Amniotic epithelial cell (primary cell): ENCODE measurements around the gene SNAP25.

Experiments used
- DNase-seq: peaks from one replicate; pipeline ENCODE4 v3.0.0-alpha.2; 2010; ENCODE audit warnings: low read depth

SNAP25 gene

GRCh38 chr20:10263385-10264165 lies 44.9 kb downstream of the SNAP25 start:
- peak; percentile 65 for DNase-seq

DNA sequence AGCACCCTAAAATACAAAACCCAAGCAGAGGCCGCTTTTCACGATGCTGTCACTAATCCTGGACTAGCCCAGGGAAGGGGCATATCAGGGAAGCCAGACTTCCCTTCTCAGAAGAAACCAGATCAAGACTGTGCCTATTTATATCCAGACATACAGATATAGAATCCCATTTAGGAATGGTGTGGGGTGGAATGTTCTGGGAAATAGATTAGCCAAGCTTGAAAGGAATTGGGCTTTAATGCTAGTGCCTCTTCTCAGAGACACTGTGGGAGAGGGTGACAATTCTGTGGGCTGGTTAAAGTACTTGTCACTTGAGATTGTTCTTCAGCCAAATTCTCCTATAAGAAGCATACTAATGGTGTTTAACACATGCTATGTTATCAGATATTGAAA lies 45.5 kb downstream of the SNAP25 start:
- no peak for DNase-seq

GRCh38 chr20:10268636-10269035 lies 50.0 kb downstream of the SNAP25 start:
- DNase-seq, result no peak

- no peak for DNase-seq
Observed at GRCh38 chr20:10270630-10271029, 52.0 kb downstream of the SNAP25 start.

DNA sequence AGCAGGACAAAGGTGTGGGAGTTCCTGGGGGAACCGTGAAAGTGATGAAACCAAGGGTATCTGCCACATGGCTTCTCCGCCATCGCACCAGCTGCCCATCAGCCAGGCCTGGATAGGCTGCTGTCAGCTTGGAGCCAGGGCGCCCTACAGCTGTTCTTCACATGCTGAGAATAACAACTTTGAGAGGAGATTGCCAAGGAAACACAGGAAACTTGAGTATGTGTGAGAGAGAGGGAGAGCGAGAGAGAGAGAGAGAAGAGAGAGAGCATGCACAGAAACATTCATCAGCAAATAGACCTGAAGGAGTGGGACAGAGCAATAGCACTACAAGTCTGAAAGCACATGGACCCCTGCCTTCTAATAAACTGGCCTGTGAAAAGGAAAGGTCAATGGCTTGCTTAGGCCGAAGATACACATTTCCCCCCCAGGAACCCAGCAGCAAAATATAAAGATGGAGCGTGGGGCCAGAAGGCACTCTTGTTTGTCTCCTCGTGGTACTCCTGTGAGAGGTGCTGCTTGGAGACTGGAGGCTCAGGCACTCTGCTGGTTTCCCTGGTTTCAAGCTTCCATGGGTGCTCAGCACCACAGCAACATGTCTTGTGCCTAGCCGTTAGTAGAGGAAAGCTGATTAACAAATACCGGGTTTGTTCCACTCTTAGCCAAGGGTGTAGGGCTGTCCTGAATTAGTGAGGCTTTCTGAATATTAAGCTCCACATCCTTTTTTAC lies 53.0 kb downstream of the SNAP25 start:
- no peak for DNase-seq

DNA sequence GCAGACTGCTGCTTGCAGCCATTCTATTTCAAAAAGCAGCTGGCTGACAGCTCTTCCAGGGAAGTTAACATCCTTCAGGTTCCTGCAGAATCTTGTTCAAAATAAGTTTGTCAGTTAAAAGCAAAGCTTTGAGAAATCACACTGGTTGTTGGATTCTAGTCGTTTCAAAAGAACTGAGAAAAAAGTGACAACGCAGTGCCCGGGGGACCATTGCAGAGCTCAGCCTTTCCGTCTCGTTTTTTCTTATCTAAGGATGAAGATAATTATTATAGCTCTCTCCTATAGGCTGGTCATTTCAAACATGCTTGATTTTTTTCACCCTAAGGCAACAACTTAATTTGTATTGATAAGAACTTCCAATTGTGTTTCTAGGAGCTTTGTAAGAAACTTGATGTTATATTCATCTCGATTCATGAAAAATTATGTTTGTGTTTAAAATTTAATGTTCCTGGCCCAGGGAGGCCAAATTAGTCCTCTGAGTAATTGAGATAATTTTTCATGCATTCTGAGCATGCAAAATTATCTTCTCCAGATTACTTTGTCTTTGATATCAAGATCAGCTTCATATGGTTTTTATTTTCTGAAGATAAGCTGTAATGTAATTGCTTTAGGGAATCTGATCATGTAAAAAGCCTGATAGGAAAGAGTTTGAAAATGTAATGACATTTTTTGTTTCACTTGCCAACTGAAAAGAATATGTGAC lies 58.4 kb downstream of the SNAP25 start:
- DNase-seq, result no peak

DNA sequence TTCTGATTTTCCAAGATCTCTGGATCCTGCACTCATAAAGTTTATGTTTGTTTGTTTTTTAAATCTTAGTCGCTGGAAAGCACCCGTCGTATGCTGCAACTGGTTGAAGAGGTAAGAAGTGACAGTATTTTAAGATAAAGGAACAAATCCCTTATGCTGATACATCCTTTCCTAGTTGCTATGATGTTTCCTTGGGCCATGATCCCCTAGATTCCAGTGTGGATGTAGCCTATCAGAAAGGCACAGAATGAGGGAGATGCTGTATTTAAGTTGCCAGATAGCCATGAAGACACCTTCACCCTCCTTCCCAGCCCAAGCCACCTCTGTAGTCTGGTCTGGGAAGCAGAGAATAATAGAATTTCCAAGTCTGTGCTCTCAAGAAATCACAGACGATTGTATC lies 59.0 kb downstream of the SNAP25 start:
- no peak for DNase-seq

GRCh38 chr20:10278412-10278811 lies 59.8 kb downstream of the SNAP25 start:
- DNase-seq, result no peak

- peak; percentile 60 for DNase-seq
Observed at GRCh38 chr20:10280018-10280908, 61.6 kb downstream of the SNAP25 start.

DNA sequence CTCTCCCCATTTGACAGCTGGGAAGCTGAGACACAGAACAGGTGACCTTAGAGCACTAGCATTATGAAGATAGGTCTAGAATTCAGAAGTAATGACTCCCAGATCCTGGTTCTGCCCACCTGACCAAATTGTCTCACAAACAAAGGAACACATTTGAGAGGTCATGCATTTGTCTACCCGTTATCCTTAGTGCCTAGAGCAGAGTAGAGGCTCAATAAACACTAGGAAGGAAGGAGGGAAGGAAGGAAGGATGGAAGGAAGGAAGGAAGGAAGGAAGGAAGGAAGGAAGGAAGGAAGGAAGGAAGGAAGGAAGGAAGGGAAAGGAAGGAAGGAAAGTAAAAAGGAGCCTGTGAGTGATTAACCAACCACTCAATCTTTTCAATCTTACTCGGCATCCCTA lies 63.3 kb downstream of the SNAP25 start:
- no peak for DNase-seq

DNA sequence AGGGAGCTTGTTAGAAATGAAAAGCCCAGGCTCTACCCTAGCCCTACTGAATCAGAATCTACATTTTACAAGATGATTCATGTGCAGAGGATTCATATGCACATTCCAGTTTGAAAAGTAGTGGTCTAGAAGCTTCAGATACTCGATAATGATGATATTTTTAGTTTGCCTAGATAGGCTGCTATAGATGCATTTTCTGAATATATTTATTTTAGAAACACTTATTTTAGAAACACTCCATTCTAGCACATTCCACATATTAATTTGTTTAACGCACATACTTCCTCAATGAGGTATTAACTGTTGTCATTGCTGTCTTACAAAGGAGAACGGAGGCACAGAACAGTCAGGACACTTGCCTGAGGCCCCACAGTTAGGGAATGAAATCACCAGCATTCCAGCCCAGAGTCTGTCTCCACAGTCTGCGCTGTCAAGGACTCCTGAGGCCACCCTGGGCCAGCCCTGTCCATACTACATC lies 64.4 kb downstream of the SNAP25 start:
- peak; percentile 36 for DNase-seq

- DNase-seq, result no peak
Observed at GRCh38 chr20:10286356-10286755, 67.7 kb downstream of the SNAP25 start.

GRCh38 chr20:10288421-10288820 lies 69.8 kb downstream of the SNAP25 start:
- no peak for DNase-seq

- DNase-seq, result no peak
Observed at GRCh38 chr20:10288954-10289646, 70.5 kb downstream of the SNAP25 start.

DNA sequence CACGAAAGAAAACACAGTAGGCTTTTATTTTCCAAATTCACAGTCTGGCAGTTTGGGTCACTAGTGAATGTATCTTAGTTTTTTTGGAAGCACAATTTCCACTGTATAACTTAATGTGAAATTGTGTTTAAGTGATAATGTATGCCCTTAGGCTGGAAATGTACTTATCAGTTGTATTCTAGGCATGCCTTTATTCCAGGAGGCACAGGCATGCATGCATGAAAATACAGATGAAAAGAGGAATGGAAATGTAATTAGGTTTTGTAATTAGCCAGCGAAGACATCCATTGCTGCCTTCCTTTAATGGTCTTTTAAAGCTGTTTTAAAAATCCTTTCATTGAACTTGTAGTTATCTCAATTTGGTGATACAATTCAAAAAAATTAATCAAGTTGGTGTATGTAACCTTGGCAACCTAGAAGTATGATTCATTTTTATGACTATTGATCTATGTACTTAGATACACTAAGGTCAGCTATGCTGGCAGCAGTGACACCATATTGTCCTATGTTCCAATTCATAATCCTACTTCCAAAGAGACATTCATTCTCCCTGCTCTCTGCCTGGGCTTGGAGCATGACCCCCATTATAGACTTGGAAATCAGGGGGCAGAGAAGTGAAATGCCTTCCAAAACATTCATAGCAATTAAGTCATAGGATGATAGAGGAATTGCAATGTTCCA lies 73.1 kb downstream of the SNAP25 start:
- DNase-seq, result no peak

GRCh38 chr20:10297223-10297622 lies 78.6 kb downstream of the SNAP25 start:
- no peak for DNase-seq

DNA sequence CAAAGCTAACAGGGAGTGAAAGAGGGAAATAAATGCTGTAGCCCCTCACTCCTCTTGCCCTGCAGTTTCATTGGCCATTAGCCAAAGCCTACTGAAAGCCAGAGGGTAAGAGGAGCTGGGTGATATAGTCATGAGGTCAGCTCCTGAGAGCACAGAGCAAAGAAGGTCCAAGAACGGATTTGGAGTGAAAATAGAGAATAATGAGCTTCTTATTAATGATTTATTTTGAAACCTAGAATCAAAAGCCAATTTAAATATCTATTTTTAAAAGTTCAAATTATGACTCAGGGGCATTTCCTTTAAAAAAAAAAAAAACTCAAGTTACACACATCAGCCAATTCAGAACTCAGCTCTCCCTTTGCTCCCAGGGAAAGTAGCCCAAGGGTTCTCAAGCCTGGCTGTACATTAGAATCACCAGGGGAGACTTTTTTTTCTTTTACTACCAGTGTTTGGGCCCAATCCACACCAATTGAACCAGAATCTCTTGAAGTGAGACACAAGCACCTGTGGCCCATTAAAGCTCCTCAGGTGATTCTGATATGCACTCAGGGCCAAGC lies 79.1 kb downstream of the SNAP25 start:
- no peak for DNase-seq

GRCh38 chr20:10300582-10301446 lies 82.2 kb downstream of the SNAP25 start:
- DNase-seq, result no peak

- DNase-seq, result no peak
Observed at GRCh38 chr20:10303852-10304251, 85.2 kb downstream of the SNAP25 start.
